Central memory CD8-positive, alpha-beta T cell (primary cell): ENCODE results near the gene MYRIP.
"Not testable (repeated sequence)": the region's sequence is repeated elsewhere in the genome, so short reads cannot be mapped to it uniquely, and the experiment has no call there.

ENCODE experiments used
- ATAC-seq: fragments of 150-1000 bp; cut with Tn5 transposase; replicated peaks from 2 replicates; pipeline ENCODE4 v1.10.0; 2022; ENCODE audit warnings: mild to moderate bottlenecking, moderate FRiP score, moderate number of reproducible peaks; ENCODE audit not compliant: poor library complexity, severe bottlenecking; ENCODE audit errors: extremely low read depth
- DNase-seq, 2 donors: peaks; one replicate each; pipeline ENCODE4 v3.0.0; 2021; ENCODE audit warnings: low spot score in 2 of 2
- H3K27ac Mint-ChIP-seq: one replicate; pipeline ENCODE4 v1.8.0; 2022; ENCODE audit warnings: low read depth, mild to moderate bottlenecking, moderate library complexity, mixed read lengths
- H3K27me3 Mint-ChIP-seq: one replicate; pipeline ENCODE4 v1.8.0; 2022; ENCODE audit warnings: mixed read lengths
- H3K36me3 Mint-ChIP-seq: one replicate; pipeline ENCODE4 v1.8.0; 2022; ENCODE audit warnings: mild to moderate bottlenecking, moderate library complexity, mixed read lengths; ENCODE audit not compliant: insufficient read depth
- H3K4me1 Mint-ChIP-seq: one replicate; pipeline ENCODE4 v1.8.0; 2022; ENCODE audit warnings: mixed read lengths
- H3K4me3 Mint-ChIP-seq: one replicate; pipeline ENCODE4 v1.8.0; 2022; ENCODE audit warnings: mild to moderate bottlenecking, moderate library complexity, mixed read lengths
- H3K9me3 Mint-ChIP-seq: one replicate; pipeline ENCODE4 v1.8.0; 2022; ENCODE audit warnings: mixed read lengths

Gene MYRIP

GRCh38 chr3:40120067-40120692 is 310.8 kb downstream of the MYRIP start:
- H3K27me3 Mint-ChIP-seq: peaks cover 27% of the 10 kb centered on the region
- H3K36me3 Mint-ChIP-seq: no peaks in the 10 kb centered on the region
- ATAC-seq (no peak), DNase-seq (no peak)
- H3K27ac Mint-ChIP-seq: no peak overlapping the region
- H3K9me3 Mint-ChIP-seq: no peaks in the 10 kb centered on the region
- H3K4me1 Mint-ChIP-seq: no peaks in the 10 kb centered on the region
- H3K4me3 Mint-ChIP-seq: no peak overlapping the region

DNA sequence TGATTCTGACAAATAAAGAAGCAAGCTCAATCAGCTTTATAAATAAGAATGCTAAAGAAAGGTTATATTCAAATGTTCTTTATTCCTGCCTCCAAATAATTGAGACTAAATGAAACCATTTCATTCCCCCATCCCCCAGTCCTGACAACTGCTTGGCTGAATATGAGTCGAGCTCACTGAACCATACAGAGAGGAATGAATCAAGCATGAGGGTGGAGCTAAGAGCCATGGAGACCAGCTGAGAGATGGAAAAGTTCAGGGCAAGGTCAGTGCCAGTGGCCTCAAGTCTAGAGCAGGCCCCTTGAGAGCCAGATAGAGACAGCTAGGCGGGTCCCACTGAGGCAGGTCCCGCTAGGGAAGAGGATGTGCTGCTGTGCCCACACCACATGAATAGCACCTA is 311.4 kb downstream of the MYRIP start:
- H3K27ac Mint-ChIP-seq: no peak overlapping the region
- H3K4me1 Mint-ChIP-seq: no peaks in the 10 kb centered on the region
- no peaks in the 10 kb centered on the region for H3K9me3 Mint-ChIP-seq
- no peak overlapping the region for H3K4me3 Mint-ChIP-seq
- peaks cover 27% of the 10 kb centered on the region for H3K27me3 Mint-ChIP-seq
- DNase-seq: no peak
- no peak for ATAC-seq
- no peaks in the 10 kb centered on the region for H3K36me3 Mint-ChIP-seq

DNA sequence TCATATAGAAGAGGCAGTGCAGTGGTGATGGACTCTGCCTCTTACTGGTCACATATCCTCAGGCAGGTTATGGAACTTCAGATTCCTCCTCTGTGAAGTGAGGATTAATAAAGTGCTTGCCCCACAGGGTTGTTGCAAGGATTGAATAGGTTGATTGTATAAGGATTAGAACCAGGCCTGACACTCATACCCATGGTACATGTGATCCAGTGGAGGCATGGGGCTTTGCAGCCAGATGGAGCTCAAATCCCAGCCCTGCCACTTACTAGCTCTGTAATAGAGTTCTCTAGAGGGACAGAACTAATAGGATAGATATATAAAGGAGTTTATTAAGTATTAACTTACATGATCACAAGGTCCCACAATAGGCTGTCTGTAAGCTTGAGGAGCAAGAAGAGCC is 315.5 kb downstream of the MYRIP start:
- H3K9me3 Mint-ChIP-seq: no peaks in the 10 kb centered on the region
- no peak overlapping the region for H3K4me3 Mint-ChIP-seq
- peaks cover 10% of the 10 kb centered on the region for H3K27me3 Mint-ChIP-seq
- ATAC-seq (no peak), DNase-seq (no peak)
- H3K36me3 Mint-ChIP-seq: no peaks in the 10 kb centered on the region
- no peak overlapping the region for H3K27ac Mint-ChIP-seq
- H3K4me1 Mint-ChIP-seq: no peaks in the 10 kb centered on the region

DNA sequence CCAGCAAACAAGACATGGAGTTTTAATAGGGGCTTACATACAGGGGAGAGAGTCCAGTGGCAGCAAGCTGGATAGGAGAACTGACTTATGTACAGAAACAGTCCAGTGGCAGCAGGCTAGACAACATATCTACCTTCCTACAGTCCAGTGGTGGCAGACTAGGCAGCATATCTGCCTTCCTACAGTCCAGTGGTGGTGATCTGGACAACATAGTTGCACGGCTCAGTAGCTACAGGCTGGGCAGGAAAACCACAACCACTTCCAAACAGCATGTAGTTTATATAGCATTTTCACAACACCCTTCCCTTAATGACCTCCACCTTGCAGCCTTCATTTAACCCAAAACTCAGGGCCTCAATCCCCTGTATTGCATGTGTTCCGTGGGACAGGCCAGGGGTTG is 318.8 kb downstream of the MYRIP start:
- no peak for DNase-seq
- Mint-ChIP-seq H3K9me3 (no peaks in the 10 kb centered on the region), H3K27me3 (peaks cover 26% of the 10 kb centered on the region), H3K36me3 (no peaks in the 10 kb centered on the region), H3K27ac (no peak overlapping the region), H3K4me3 (no peak overlapping the region), H3K4me1 (no peaks in the 10 kb centered on the region)
- ATAC-seq: no peak

GRCh38 chr3:40129510-40129909 is 320.1 kb downstream of the MYRIP start:
- H3K27ac Mint-ChIP-seq: no peak overlapping the region
- H3K27me3 Mint-ChIP-seq: peaks cover 34% of the 10 kb centered on the region
- no peak overlapping the region for H3K4me3 Mint-ChIP-seq
- ATAC-seq: no peak
- H3K36me3 Mint-ChIP-seq: no peaks in the 10 kb centered on the region
- H3K4me1 Mint-ChIP-seq: no peaks in the 10 kb centered on the region
- DNase-seq: no peak
- H3K9me3 Mint-ChIP-seq: no peaks in the 10 kb centered on the region

DNA sequence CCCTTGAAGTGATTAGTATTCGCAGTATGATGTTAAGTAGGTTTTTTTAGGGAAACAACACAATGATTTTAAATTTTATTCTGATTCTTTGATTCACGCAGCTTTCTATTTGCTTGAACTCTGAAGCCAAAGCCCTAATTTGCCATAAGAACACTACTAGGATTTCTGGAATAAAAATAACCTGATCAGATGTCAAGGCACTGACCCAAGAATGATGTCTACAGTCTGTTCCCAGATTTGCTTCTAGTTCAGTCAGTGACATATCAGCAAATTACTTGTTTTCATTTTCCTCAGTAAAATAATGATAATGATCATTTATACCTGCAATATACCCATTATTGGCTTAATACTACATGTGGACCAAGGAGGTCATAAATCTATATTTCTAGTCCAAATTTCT is 320.6 kb downstream of the MYRIP start:
- H3K27me3 Mint-ChIP-seq: peaks cover 38% of the 10 kb centered on the region
- H3K9me3 Mint-ChIP-seq: no peaks in the 10 kb centered on the region
- H3K4me3 Mint-ChIP-seq: no peak overlapping the region
- DNase-seq: no peak
- H3K36me3 Mint-ChIP-seq: no peaks in the 10 kb centered on the region
- H3K27ac Mint-ChIP-seq: no peak overlapping the region
- no peak for ATAC-seq
- no peaks in the 10 kb centered on the region for H3K4me1 Mint-ChIP-seq

DNA sequence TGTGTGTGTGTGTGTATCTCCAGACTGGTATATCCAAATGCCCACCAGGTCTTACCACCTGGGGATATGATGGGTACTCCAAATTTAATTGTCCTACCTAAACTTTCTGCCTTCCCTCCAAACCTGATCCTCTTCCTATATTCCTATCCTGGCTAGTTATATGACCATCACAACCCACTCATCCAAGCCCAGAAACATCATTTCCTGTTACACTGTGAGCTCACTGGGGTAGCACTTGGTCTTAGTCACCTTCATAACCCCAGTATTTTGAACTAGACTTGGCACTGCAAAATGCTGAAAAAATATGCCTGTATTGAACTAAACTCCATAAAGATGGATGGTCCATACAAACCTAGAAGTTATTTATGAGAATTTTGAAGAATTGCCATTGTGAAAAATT is 321.3 kb downstream of the MYRIP start:
- ATAC-seq: no peak
- no peak overlapping the region for H3K4me3 Mint-ChIP-seq
- DNase-seq: no peak
- H3K27me3 Mint-ChIP-seq: peaks cover 39% of the 10 kb centered on the region
- no peaks in the 10 kb centered on the region for H3K4me1 Mint-ChIP-seq
- H3K36me3 Mint-ChIP-seq: no peaks in the 10 kb centered on the region
- H3K27ac Mint-ChIP-seq: no peak overlapping the region
- H3K9me3 Mint-ChIP-seq: no peaks in the 10 kb centered on the region

- not testable (repeated sequence) for H3K36me3 Mint-ChIP-seq, H3K27ac Mint-ChIP-seq, H3K4me3 Mint-ChIP-seq, ATAC-seq, DNase-seq, H3K9me3 Mint-ChIP-seq, H3K4me1 Mint-ChIP-seq
- peaks cover 46% of the 10 kb centered on the region for H3K27me3 Mint-ChIP-seq
Observed at GRCh38 chr3:40133886-40134575, 324.6 kb downstream of the MYRIP start.

GRCh38 chr3:40137591-40138295 is 328.3 kb downstream of the MYRIP start:
- Mint-ChIP-seq H3K27me3 (peaks cover 34% of the 10 kb centered on the region), H3K36me3 (no peaks in the 10 kb centered on the region), H3K4me1 (no peaks in the 10 kb centered on the region), H3K9me3 (no peaks in the 10 kb centered on the region), H3K27ac (no peak overlapping the region), H3K4me3 (no peak overlapping the region)
- ATAC-seq: no peak
- no peak for DNase-seq

- ATAC-seq (no peak), DNase-seq (no peak)
- no peak overlapping the region for H3K27ac Mint-ChIP-seq
- no peaks in the 10 kb centered on the region for H3K36me3 Mint-ChIP-seq
- H3K4me1 Mint-ChIP-seq: no peaks in the 10 kb centered on the region
- no peaks in the 10 kb centered on the region for H3K9me3 Mint-ChIP-seq
- H3K4me3 Mint-ChIP-seq: no peak overlapping the region
- peaks cover 34% of the 10 kb centered on the region for H3K27me3 Mint-ChIP-seq
Observed at GRCh38 chr3:40143283-40144090, 334.1 kb downstream of the MYRIP start.

DNA sequence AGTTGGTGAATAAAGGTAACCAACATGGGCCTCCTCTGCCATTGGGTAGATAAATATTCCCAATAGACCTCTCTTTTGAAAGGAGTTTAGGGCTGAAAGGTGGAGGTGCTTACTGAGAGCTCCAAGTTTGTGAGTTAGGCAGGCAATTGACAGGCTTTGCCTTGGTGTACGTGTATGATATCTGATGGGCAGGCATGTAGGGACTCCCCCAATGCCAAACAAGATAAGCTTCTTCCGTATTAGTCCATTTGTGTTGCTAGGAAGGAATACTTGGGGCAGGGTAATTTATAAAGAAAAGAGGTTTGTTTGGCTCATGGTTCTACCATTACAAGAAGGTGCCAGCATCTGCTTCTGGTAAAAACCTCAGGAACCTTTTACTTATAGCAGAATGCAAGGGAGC is 339.4 kb downstream of the MYRIP start:
- DNase-seq: no peak
- H3K36me3 Mint-ChIP-seq: no peaks in the 10 kb centered on the region
- no peak overlapping the region for H3K4me3 Mint-ChIP-seq
- H3K27me3 Mint-ChIP-seq: peaks cover 31% of the 10 kb centered on the region
- H3K9me3 Mint-ChIP-seq: no peaks in the 10 kb centered on the region
- H3K4me1 Mint-ChIP-seq: no peaks in the 10 kb centered on the region
- no peak for ATAC-seq
- no peak overlapping the region for H3K27ac Mint-ChIP-seq

GRCh38 chr3:40152482-40153133 is 343.2 kb downstream of the MYRIP start:
- H3K4me3 Mint-ChIP-seq: no peak overlapping the region
- ATAC-seq (no peak), DNase-seq (no peak)
- H3K27me3 Mint-ChIP-seq: peaks cover 9% of the 10 kb centered on the region
- no peaks in the 10 kb centered on the region for H3K9me3 Mint-ChIP-seq
- H3K4me1 Mint-ChIP-seq: no peaks in the 10 kb centered on the region
- H3K27ac Mint-ChIP-seq: no peak overlapping the region
- no peaks in the 10 kb centered on the region for H3K36me3 Mint-ChIP-seq
